HL-60 (cell line): ENCODE results near the gene SLC10A2.

Source experiments
- DNase-seq, 2 experiments: peaks; one replicate each; pipeline ENCODE4 v3.0.0-alpha.2; 2010 to 2020; ENCODE audit warnings: low read depth in 1 of 2, low spot score in 1 of 2
- H3K27ac ChIP-seq: fragments of 250-450 bp; sonication (Bioruptor Pico); replicated peaks from 2 replicates; pipeline ENCODE4 v1.5.1; 2020; ENCODE audit warnings: mild to moderate bottlenecking, moderate library complexity
- H3K27me3 ChIP-seq: fragments of 250-450 bp; sonication (Bioruptor Pico); 2 replicates; pipeline ENCODE4 v1.5.1; 2021; ENCODE audit warnings: mild to moderate bottlenecking, moderate library complexity; ENCODE audit not compliant: insufficient read depth, poor library complexity, severe bottlenecking
- H3K4me3 ChIP-seq: replicated peaks from 2 replicates; pipeline ENCODE4 v1.5.1; 2011; ENCODE audit warnings: mild to moderate bottlenecking, control low read depth, low read length; ENCODE audit not compliant: insufficient read depth
- CTCF ChIP-seq: IDR thresholded peaks from one replicate; pipeline ENCODE4 v1.5.1; 2011; ENCODE audit warnings: low read length, control low read depth, inconsistent platforms; ENCODE audit not compliant: insufficient read depth
- GABPA ChIP-seq: IDR thresholded peaks from 2 replicates; pipeline ENCODE4 v1.6.1; 2012; ENCODE audit warnings: low read depth
- POLR2AphosphoS5 ChIP-seq: IDR thresholded peaks from 2 replicates; pipeline ENCODE4 v1.6.1; 2012; ENCODE audit warnings: low read depth
- SPI1 ChIP-seq: IDR thresholded peaks from 2 replicates; pipeline ENCODE4 v1.6.1; 2012; ENCODE audit warnings: low read depth, mild to moderate bottlenecking, borderline replicate concordance
- TF ChIP-seq, protein P1 (sequence below): IDR thresholded peaks from 2 replicates; pipeline ENCODE4 v1.6.1; 2012; ENCODE audit warnings: low read depth; ENCODE audit not compliant: insufficient replicate concordance

The SLC10A2 gene

DNA sequence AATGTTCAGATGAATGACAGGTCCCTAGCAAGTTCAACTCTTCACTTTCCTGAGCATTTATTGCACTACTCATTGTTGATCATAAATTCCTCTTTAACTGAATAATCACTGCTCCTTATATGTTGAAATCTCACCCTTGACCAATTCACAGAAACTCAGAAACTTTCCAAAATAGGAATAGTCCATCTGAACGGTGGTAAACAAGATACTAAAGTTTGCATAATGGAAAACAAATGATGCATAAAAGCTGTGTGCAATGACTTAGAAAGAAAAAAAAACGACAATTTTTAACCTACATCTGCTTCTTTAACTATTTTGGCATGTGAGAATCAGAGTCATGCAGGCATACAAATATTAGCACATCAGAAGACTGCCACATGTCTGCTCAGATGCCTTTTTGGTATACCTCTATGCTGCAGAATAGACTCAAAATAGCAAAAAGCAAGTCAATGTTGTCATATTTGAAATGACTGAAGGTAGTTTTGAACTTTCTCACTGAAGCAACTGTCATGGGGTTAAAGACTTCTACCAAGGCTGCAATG is 34.8 kb downstream of the SLC10A2 start:
- no peak overlapping the region for H3K4me3 ChIP-seq
- H3K27me3 ChIP-seq: no peaks in the 10 kb centered on the region
- DNase-seq: no peak
- no peak overlapping the region for H3K27ac ChIP-seq
- TF ChIP-seq CTCF: no peak
- no peak for TF ChIP-seq POLR2AphosphoS5
- TF ChIP-seq GABPA: no peak
- TF ChIP-seq SPI1: no peak
- TF ChIP-seq, protein P1, sequence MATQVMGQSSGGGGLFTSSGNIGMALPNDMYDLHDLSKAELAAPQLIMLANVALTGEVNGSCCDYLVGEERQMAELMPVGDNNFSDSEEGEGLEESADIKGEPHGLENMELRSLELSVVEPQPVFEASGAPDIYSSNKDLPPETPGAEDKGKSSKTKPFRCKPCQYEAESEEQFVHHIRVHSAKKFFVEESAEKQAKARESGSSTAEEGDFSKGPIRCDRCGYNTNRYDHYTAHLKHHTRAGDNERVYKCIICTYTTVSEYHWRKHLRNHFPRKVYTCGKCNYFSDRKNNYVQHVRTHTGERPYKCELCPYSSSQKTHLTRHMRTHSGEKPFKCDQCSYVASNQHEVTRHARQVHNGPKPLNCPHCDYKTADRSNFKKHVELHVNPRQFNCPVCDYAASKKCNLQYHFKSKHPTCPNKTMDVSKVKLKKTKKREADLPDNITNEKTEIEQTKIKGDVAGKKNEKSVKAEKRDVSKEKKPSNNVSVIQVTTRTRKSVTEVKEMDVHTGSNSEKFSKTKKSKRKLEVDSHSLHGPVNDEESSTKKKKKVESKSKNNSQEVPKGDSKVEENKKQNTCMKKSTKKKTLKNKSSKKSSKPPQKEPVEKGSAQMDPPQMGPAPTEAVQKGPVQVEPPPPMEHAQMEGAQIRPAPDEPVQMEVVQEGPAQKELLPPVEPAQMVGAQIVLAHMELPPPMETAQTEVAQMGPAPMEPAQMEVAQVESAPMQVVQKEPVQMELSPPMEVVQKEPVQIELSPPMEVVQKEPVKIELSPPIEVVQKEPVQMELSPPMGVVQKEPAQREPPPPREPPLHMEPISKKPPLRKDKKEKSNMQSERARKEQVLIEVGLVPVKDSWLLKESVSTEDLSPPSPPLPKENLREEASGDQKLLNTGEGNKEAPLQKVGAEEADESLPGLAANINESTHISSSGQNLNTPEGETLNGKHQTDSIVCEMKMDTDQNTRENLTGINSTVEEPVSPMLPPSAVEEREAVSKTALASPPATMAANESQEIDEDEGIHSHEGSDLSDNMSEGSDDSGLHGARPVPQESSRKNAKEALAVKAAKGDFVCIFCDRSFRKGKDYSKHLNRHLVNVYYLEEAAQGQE: no peak

GRCh38 chr13:103030776-103031175 is 35.4 kb downstream of the SLC10A2 start:
- no peak overlapping the region for H3K4me3 ChIP-seq
- H3K27me3 ChIP-seq: no peaks in the 10 kb centered on the region
- H3K27ac ChIP-seq: no peak overlapping the region
- no peak for DNase-seq
- TF ChIP-seq CTCF: no peak
- TF ChIP-seq SPI1: no peak
- TF ChIP-seq GABPA: no peak

DNA sequence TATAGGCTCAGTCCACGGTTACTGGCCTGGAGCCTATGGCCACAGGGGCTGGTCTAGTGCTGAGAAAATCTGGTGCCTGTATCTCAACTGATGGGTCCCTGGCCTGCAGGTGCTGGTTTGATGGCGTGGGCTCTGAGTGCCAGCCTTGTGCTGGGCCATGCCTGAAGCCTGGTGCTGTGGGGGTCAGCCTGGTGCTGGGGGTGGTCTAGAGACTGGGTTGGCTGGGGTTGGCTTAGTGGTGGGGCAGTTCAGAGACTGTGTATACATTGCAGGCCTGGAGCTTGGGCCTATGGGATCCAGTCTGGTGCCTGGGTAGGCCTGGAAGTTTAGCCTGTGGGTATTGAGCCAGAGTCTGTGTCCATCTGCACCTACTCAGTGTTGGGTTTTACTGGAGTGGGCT is 36.4 kb downstream of the SLC10A2 start:
- DNase-seq: no peak
- Histone ChIP-seq H3K27ac (no peak overlapping the region), H3K27me3 (no peaks in the 10 kb centered on the region), H3K4me3 (no peak overlapping the region)
- TF ChIP-seq SPI1 (no peak), POLR2AphosphoS5 (no peak), GABPA (no peak), CTCF (no peak)
- TF ChIP-seq, protein P1: no peak

DNA sequence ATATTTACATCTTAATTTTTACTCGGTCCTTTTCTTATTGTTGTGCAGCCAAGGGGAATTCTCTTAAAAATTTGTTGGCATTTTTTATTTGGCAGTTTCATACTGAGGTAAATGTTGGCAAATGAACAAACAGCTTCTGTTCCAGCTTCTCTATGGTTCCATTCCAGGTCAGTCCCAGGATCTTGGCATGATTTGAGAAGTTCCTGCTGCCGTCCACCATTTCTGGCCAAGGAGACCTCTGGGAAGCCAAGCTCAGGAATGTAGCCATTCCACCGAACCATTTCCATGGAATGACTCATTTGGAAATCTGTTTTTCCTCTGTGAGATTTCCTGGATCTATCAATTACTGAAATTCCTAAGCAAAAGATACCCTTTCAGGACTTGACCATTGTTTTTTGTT is 43.9 kb downstream of the SLC10A2 start:
- Histone ChIP-seq H3K27ac (no peak overlapping the region), H3K4me3 (no peak overlapping the region), H3K27me3 (peaks cover 2% of the 10 kb centered on the region)
- TF ChIP-seq POLR2AphosphoS5: no peak
- TF ChIP-seq CTCF: no peak
- no peak for TF ChIP-seq SPI1
- TF ChIP-seq, protein P1: no peak
- TF ChIP-seq GABPA: no peak
- DNase-seq: no peak
